KMS-11 (cell line): ENCODE data around the gene PCYT1A.

ENCODE experiments used
- H2AFZ ChIP-seq: fragments of 200-600 bp; sonication (generic); 2 replicates; pipeline ENCODE4 v1.6.1; 2016; ENCODE audit warnings: antibody characterized with exemption, mixed run types, low read depth
- H3K27ac ChIP-seq: fragments of 200-600 bp; sonication (generic); 2 replicates; pipeline ENCODE4 v1.6.1; 2016; ENCODE audit warnings: mild to moderate bottlenecking, mixed run types
- H3K27me3 ChIP-seq: fragments of 200-600 bp; sonication (generic); 2 replicates; pipeline ENCODE4 v1.6.1; 2017; ENCODE audit warnings: mild to moderate bottlenecking, low read depth, mixed run types, moderate library complexity; ENCODE audit not compliant: insufficient read depth
- H3K36me3 ChIP-seq: fragments of 200-600 bp; sonication (generic); 2 replicates; pipeline ENCODE4 v1.6.1; 2017; ENCODE audit warnings: mild to moderate bottlenecking, mixed run types; ENCODE audit not compliant: insufficient read depth
- H3K4me1 ChIP-seq: fragments of 200-600 bp; sonication (generic); 2 replicates; pipeline ENCODE4 v1.6.1; 2016; ENCODE audit warnings: mild to moderate bottlenecking, low read depth, mixed run types; ENCODE audit not compliant: poor library complexity, severe bottlenecking
- H3K4me2 ChIP-seq: fragments of 200-600 bp; sonication (generic); 2 replicates; pipeline ENCODE4 v1.7.0; 2016; ENCODE audit warnings: mild to moderate bottlenecking, mixed run types
- H3K4me3 ChIP-seq: fragments of 200-600 bp; sonication (generic); IDR thresholded peaks from 2 replicates; pipeline ENCODE4 v1.6.1; 2017; ENCODE audit warnings: low read depth, low read length, mixed read lengths; ENCODE audit not compliant: insufficient read depth
- H3K79me2 ChIP-seq: fragments of 200-600 bp; sonication (generic); 2 replicates; pipeline ENCODE4 v1.6.1; 2016; ENCODE audit warnings: low read depth, mixed run types; ENCODE audit not compliant: insufficient read depth
- H3K9ac ChIP-seq: fragments of 200-600 bp; sonication (generic); 2 replicates; pipeline ENCODE4 v1.6.1; 2016; ENCODE audit warnings: mild to moderate bottlenecking, mixed run types
- H4K20me1 ChIP-seq: fragments of 200-600 bp; sonication (generic); 2 replicates; pipeline ENCODE4 v1.6.1; 2016; ENCODE audit warnings: mild to moderate bottlenecking, mixed run types; ENCODE audit not compliant: insufficient read depth
- TF ChIP-seq, protein P1 (sequence below): fragments of 200-600 bp; sonication (generic); conservative IDR thresholded peaks from 2 replicates; pipeline ENCODE4 v1.6.1; 2017; ENCODE audit warnings: low read depth, mild to moderate bottlenecking, antibody characterized with exemption, low read length, moderate library complexity, mixed read lengths

PCYT1A gene

DNA sequence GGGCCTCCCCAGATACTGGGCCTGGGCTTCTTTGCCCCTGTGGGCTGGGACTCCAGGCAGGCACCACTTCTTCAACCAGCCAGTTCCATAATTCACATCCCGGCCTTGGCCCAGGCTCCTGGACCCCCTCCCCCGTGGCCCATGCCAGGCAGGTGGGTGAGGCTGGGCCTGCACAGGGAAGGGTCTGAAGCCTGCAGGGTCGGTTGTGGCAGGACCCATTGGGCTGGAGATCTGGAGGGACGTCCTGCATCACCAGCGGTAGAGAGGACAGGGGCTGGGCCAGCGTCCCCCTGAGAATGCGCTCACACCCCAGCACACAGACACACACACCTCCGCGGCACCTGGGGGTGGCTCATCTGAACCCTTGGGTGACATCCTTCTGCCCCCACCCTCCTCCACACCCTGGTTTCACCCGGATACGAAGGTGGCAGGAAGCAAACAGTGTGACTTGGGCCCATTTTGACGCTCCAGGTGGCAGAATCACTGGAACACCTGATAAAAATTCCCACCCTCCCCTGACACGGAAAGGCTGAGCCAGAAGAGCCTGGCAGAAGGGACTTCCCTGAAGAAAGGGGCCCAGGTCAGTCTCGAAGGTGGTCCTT is 91.8 kb downstream of the PCYT1A start:
- Histone ChIP-seq H3K9ac (no peak overlapping the region), H3K4me1 (peaks cover 15% of the 10 kb centered on the region)

DNA sequence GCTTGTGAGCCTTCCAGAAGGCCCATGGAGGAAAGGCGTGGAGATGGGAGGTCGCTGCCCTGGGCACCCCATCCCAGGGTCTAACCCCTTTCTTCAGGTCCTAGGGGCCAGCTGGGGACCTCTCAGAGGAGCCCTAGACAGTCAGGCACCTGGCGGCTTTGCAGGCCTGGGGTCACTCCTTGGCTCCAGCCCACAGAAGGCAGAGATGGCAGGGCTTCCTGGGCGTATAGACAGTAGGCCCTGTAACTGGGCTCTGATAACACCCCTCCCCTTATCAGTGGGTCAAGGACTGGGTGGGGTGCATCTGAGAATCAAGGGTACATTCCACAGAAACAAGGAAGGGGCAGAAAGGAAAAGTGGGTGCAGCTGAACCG is 93.0 kb downstream of the PCYT1A start:
- Histone ChIP-seq H3K27me3 (no peaks in the 10 kb centered on the region), H2AFZ (no peak overlapping the region), H4K20me1 (no peaks in the 10 kb centered on the region), H3K4me2 (no peak overlapping the region), H3K4me3 (no peak overlapping the region), H3K36me3 (no peaks in the 10 kb centered on the region), H3K4me1 (peaks cover 15% of the 10 kb centered on the region), H3K27ac (no peak overlapping the region), H3K79me2 (no peaks in the 10 kb centered on the region), H3K9ac (no peak overlapping the region)
- TF ChIP-seq, protein P1, sequence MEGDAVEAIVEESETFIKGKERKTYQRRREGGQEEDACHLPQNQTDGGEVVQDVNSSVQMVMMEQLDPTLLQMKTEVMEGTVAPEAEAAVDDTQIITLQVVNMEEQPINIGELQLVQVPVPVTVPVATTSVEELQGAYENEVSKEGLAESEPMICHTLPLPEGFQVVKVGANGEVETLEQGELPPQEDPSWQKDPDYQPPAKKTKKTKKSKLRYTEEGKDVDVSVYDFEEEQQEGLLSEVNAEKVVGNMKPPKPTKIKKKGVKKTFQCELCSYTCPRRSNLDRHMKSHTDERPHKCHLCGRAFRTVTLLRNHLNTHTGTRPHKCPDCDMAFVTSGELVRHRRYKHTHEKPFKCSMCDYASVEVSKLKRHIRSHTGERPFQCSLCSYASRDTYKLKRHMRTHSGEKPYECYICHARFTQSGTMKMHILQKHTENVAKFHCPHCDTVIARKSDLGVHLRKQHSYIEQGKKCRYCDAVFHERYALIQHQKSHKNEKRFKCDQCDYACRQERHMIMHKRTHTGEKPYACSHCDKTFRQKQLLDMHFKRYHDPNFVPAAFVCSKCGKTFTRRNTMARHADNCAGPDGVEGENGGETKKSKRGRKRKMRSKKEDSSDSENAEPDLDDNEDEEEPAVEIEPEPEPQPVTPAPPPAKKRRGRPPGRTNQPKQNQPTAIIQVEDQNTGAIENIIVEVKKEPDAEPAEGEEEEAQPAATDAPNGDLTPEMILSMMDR = no peak

More for the DNA sequence above, 91.8 kb downstream of the PCYT1A start:
- no peaks in the 10 kb centered on the region for H4K20me1 ChIP-seq
- TF ChIP-seq, protein P1 = no peak
- no peak overlapping the region for H3K27ac ChIP-seq
- H3K36me3 ChIP-seq = no peaks in the 10 kb centered on the region
- no peaks in the 10 kb centered on the region for H3K27me3 ChIP-seq
- no peaks in the 10 kb centered on the region for H3K79me2 ChIP-seq
- no peak overlapping the region for H3K4me2 ChIP-seq
- H3K4me3 ChIP-seq = no peak overlapping the region
- H2AFZ ChIP-seq = no peak overlapping the region; the same call in 1 of the 2 replicates

DNA sequence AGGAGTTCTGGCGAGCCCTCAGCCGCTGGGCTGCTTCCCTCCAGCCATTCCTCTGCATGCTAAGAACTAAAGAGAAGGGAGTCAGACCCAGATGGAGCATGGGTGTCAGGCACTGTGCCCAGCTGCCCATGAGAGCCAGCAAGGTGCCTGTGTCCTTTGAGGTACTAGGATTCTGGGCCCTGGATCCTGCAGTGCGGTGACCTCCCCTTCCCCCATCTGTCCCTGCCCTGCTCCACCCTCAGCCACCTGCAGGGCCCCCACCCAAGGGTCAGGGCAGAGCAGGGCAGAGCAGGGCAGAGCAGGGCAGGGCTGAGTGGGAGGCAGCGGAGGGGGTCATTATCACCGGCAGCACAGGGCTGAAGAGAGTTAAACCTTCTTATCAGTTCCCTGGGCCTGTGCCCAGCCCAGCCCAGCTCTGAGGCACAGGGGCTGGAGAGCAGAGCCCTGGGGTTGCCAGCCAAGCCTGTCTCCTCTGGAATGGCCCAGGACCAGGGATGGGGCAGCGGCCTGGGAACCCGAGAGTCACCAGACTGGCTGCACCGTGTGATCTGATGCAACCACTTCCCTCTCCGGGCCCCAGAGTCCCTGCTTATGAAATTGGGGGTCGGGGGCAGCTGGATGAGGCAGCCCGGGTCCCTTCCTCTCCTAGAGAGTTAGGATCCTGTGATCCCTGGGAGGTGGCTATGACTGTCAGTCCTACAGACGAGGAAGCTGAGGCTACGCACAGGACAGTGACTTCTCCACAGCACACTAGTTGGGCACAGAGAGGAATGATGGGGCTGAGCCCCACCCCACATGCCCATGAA is 93.6 kb downstream of the PCYT1A start:
- Histone ChIP-seq H3K27ac (no peak overlapping the region), H3K36me3 (no peaks in the 10 kb centered on the region), H3K79me2 (no peaks in the 10 kb centered on the region), H2AFZ (no peak overlapping the region), H3K27me3 (no peaks in the 10 kb centered on the region), H3K4me3 (no peak overlapping the region), H3K4me2 (no peak overlapping the region), H3K4me1 (peaks cover 15% of the 10 kb centered on the region), H3K9ac (no peak overlapping the region), H4K20me1 (no peaks in the 10 kb centered on the region)
- TF ChIP-seq, protein P1 = no peak

DNA sequence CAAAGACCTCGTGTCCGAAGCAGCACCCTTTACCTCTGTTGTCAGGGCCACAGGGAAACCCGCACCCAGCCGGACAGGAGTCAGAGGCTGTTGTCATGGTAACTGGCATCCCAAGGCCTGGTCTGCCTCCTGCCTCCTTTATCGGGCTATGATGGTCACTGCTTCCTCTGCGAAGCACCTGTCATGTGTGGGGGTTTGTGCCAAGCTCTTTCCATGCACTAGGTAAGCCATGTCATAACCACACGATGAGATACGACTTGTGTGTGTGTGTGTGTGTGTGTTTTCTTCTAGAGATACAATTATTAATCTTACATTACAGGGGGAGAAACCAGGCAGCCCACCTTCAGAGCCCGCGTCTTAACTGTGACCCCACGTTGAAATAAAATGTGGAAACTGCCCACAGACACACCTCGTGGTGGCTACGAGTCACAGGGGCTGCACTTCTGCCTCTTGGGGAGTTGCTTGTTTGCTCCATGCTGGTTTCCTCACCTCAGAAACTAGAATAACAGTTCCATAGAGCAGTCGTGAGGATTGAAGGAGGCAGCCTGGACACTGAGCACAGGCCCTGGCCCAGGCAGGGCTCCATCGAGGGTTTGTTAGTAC is 94.3 kb downstream of the PCYT1A start:
- H4K20me1 ChIP-seq = no peaks in the 10 kb centered on the region
- H3K9ac ChIP-seq = no peak overlapping the region
- no peaks in the 10 kb centered on the region for H3K36me3 ChIP-seq
- H3K27me3 ChIP-seq = no peaks in the 10 kb centered on the region
- H3K27ac ChIP-seq = no peak overlapping the region
- TF ChIP-seq, protein P1 = no peak
- no peak overlapping the region for H3K4me3 ChIP-seq
- no peak overlapping the region for H3K4me2 ChIP-seq
- no peaks in the 10 kb centered on the region for H3K79me2 ChIP-seq
- H2AFZ ChIP-seq = no peak overlapping the region
- peaks cover 15% of the 10 kb centered on the region for H3K4me1 ChIP-seq
